Dedifferentiated amniotic fluid mesenchymal stem cell (primary cell): ENCODE results near the gene BBS9.
"Not testable (repeated sequence)": the region's sequence is repeated elsewhere in the genome, so short reads cannot be mapped to it uniquely, and the experiment has no call there.

Source experiments
- DNase-seq: peaks from one replicate; pipeline ENCODE4 v3.0.0-alpha.2; 2016; ENCODE audit errors: extremely low spot score

Gene BBS9

GRCh38 chr7:33276325-33276724 lies 147.0 kb downstream of the BBS9 start:
- no peak for DNase-seq

DNA sequence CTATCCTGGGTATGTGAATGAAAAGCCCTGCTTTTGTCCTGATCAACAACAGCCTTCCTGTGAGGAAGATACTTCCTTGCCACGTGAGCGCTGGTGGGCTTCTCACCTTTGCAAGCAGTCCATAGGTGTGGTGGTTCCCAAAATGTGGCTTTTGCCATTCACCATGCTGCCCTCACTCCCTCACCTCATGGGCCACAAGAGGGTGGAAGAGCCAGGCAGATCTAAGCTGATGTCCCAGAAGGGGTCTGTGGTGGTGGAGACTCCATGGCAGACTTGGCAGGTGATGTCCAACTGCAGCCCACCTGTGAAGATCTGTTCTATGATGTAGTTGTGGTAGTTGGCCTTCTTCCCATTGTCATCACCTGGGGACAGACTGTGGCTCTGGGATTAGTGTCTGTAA lies 147.4 kb downstream of the BBS9 start:
- DNase-seq, result no peak

GRCh38 chr7:33278095-33278494 lies 148.7 kb downstream of the BBS9 start:
- DNase-seq, result no peak

DNA sequence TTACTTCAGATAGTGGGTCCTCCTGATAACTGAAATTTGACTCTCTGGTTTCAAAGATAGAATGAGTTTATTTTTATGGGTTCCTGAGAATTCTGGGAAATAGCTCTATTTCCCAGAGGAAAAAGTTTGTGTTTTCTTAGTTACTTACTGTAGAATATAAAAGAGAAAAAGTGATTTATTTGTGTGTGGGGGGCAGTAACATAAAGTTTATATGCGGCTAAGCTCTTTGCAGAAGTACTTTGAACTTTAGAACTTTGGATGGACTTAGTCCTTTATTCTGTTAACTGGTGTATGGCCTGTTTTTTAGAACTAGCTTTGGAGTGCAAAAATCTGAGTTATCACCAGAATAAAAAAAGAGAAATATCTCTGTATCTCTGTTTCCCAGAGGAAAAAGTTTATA lies 157.1 kb downstream of the BBS9 start:
- DNase-seq, result no peak

DNA sequence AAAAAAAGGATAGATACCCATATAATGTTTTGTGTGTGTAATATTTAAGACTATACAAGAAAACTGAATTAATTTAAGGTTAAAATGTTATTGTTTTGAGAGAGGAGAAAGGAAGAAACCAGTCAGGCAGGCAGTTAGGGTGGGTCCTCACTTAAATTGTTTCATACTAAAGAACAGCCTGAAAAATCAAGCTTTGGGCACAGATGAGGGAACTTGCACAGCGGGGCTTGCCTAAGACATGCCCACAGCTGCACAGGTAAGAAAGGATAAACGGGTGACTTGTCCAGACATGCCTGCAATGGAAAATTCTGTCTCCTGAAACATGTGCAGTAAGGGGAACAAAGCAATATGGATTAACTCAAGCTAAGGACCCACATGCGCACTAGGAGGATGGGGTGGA lies 158.4 kb downstream of the BBS9 start:
- DNase-seq, result no peak

DNA sequence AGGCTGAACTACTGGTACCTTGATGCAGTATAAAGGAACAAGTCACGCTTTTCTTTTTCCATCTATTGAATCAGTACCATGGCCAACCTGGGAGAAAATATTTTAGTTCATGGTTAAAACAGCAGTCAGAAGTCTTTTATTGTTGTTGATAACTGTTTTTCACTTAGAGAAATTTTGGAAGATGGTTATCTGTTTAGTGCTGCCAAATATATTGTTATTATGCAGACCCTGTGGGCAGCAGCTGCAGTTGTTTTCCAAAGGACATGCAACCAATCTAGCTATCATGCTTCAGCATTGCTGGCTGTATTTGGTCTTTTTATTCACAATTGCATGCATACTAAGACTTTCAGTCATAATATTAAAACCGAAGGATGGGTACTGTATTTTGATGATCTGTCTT lies 169.5 kb downstream of the BBS9 start:
- no peak for DNase-seq

- DNase-seq, result no peak
These were observed 170.1 kb downstream of the BBS9 start for GRCh38 chr7:33299425-33299824.

- DNase-seq, result no peak
These were observed 170.8 kb downstream of the BBS9 start for GRCh38 chr7:33300131-33300530.

DNA sequence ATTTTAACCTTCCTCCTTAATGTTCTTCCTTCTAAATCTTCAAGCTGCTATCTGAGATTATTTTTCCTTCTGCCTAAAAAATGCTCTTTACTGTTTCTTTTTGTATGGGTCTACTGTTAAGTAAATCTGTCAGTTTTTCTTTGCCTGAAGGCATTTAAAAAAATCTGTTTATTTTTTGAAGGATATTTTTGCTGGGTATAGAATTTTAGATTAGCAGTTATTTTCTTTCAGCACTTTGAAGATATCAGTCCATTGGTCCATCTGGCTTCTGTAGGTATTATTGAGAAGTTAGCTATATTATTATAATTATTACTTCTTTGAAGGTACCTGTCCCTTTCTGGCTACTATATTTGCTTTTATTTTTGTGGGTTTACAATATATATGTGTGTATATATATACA lies 171.4 kb downstream of the BBS9 start:
- DNase-seq, result no peak

DNA sequence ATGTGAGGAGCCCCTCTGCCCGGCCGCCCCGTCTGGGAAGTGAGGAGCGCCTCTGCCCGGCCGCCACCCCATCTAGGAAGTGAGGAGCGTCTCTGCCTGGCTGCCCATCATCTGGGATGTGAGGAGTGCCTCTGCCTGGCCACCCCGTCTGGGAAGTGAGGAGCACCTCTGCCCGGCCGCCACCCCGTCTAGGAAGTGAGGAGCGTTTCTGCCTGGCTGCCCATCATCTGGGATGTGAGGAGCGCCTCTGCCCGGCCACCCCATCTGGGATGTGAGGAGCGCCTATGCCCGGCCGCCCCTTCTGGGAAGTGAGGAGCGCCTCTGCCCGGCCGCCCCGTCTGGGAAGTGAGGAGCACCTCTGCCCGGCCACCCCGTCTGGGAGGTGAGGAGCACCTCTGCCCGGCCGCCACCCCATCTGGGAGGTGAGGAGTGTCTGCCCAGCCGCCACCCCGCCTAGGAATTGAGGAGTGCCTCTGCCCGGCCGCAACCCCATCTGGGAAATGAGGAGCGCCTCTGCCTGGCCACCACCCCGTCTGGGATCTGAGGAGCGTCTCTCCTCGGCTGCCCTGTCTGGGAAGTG lies 174.7 kb downstream of the BBS9 start:
- DNase-seq, result not testable (repeated sequence)

GRCh38 chr7:33307205-33307604 lies 177.8 kb downstream of the BBS9 start:
- no peak for DNase-seq

- DNase-seq, result no peak
These were observed 181.2 kb downstream of the BBS9 start for GRCh38 chr7:33310546-33310945.

DNA sequence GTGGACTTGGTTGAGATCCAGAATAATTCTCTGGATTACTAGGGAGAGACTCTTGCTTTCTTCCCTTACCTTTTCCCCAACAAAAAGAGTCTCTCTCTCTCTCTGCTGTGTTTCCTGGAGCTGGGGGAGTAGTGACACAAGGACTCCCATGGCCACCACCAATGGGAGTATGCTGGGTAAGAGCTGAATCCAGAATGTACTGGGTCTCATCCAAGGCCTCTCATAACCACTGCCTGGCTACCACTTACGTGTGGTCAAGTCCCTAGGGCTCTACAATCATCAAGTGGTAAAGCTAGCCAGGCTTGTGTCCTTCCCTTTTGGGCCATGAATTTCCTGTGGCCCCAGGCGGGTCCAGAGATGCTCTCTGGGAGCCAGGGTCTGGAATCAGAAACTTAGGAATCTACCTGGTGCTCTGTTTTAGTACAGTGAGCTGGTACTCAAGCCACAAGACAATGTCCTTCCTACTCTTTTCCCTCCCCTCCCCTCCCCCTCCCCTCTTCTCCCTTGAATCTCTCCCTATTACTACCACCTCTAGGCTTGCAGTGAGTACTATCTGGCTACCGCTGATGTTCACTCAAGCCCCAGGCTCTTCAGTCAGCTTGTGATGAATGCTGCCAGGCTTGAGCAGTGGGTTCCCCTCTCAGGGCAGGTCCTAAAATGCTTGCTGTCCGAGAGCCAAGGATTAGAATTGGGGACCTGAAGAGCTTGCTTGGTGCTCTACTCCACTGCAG lies 196.6 kb downstream of the BBS9 start:
- no peak for DNase-seq

- no peak for DNase-seq
These were observed 197.1 kb downstream of the BBS9 start for GRCh38 chr7:33326485-33326848.

- DNase-seq, result no peak
These were observed 198.1 kb downstream of the BBS9 start for GRCh38 chr7:33327427-33327826.

DNA sequence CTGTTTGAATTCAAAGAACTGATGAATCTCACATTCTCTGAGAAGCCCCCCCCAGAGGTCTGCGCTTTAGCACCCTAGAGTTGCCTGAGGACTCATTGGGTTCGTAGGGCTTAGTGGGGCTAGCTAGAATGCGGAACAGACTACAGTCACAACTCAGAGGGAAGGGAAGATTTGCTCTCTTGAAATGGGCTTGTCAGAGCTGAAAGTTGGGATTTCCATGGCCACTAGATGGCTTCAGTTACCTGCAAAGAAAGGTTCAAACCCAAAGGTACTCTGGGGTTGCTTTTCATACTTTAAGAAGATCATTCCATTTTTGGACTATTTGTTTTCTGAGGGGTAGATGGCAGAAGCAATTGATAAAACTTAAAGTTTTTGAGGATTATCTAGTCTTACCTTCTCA lies 205.0 kb downstream of the BBS9 start:
- no peak for DNase-seq

DNA sequence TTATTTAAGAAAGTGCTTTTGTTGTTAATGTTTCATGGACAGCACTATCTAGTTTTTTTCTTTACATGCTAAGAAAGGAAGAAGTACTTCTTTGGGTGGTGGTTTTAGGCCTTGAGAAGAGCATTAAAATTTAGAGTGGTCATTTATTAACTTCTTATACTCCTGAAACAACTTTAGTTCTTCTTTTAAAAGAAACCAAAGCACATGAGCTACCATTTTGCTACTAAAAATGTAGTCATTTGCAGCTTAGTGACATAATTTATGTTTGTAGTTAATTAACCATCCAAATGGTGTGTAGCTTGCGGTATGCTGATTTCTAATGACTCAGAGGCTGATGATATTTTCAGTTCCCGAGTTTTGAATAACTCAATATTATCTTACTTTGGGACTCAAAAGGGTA lies 207.5 kb downstream of the BBS9 start:
- DNase-seq, result no peak

- DNase-seq, result no peak
These were observed 209.9 kb downstream of the BBS9 start for GRCh38 chr7:33339074-33339790.

GRCh38 chr7:33346055-33346454 lies 216.7 kb downstream of the BBS9 start:
- DNase-seq, result no peak

DNA sequence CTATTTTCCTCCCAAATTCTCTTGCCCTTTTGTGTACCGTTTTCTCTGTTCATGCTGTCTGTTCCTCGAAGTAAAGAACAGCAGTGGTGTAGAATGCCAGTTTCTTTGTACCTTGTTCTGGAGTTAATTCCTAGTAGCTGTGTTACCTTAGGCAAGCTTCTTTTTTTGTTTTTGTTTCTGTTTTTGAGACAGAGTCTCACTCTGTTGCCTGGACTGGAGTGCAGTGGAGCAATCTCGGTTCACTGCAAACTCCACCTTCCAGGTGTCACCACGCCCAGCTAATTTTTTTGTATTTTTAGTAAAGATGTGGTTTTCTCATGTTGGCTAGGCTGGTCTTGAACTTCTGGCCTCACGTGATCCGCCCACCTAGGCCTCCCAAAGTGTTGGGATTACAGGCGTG lies 221.2 kb downstream of the BBS9 start:
- no peak for DNase-seq

- no peak for DNase-seq
These were observed 222.3 kb downstream of the BBS9 start for GRCh38 chr7:33351709-33352108.

DNA sequence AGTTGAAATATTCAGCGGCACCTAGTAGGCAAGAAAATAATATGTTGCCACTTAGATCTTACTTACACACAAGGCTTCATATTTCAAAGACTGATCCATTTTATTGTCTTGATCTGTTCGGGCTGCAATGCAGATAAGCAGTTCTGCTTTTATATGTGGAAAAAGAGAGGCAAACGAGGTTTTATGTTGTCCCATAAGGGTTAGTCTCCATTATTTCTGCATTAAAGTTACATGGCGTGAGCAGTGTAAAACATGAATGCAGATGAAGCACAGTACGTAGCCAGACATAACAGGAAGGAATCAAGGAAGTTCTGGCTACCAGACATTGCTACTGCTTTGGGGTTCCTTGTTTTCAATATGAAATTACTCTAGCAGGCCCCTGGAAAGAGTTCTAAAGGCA lies 224.8 kb downstream of the BBS9 start:
- DNase-seq, result no peak

DNA sequence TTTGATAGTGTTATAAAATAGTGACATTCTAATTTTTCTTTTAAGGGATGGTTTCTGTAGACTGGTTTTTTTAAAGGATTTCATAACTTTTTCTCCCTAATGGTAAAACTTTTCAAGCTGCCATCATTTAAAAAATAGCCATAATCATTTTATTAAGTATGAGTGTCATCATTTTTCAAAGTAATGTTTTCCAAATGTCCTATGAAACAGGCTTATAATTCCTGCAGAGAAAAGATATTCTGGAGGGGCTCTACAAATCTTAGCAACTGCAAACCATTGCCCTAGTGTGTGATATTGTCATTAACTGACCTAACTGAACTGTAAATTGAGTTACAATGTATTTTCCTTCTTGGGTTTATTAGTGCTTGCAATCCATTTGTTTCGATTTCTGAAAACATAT lies 226.0 kb downstream of the BBS9 start:
- no peak for DNase-seq
